Urinary bladder (tissue), 4 donors: ENCODE data around the gene LARP1. TPM values are rescaled to one million over a fixed set of nuclear protein-coding genes. Genes with fewer than 3 reads are reported as not detected.
"Not testable (repeated sequence)": the region's sequence is repeated elsewhere in the genome, so short reads cannot be mapped to it uniquely, and the experiment has no call there.

ENCODE experiments used
- DNase-seq: peaks from one replicate; pipeline ENCODE4 v3.0.0-alpha.2; 2015; ENCODE audit errors: extremely low spot score
- H3K27ac ChIP-seq: one replicate; pipeline ENCODE4 v1.5.1; 2013; ENCODE audit warnings: low read depth, mild to moderate bottlenecking, moderate library complexity
- H3K36me3 ChIP-seq: one replicate; pipeline ENCODE4 v1.6.1; 2013; ENCODE audit warnings: mild to moderate bottlenecking, moderate library complexity; ENCODE audit not compliant: insufficient read depth
- H3K4me1 ChIP-seq: one replicate; pipeline ENCODE4 v1.6.1; 2013; ENCODE audit warnings: mild to moderate bottlenecking, moderate library complexity; ENCODE audit not compliant: insufficient read depth
- H3K4me3 ChIP-seq: one replicate; pipeline ENCODE4 v1.5.1; 2013; ENCODE audit warnings: low read depth, low read length
- WGBS: extraction: QIAGEN DNeasy Blood & Tissue Kit; methylation state at CpG from one replicate; pipeline ENCODE4 v1.1.7; 2013; 5-methylcytosine and 5-hydroxymethylcytosine counted together
- polyA plus RNA-seq: library from polyadenylated mRNA; stranded (reverse); fragments of 200-250 nt; gene quantifications from one replicate; pipeline ENCODE4 v1.2.3, GENCODE V29; 2013
- total RNA-seq: library from RNA; depleted of rRNA; stranded (reverse); fragments of >200 nt; gene quantifications from one replicate; pipeline ENCODE4 v1.2.3, GENCODE V29; 2014
- donor health status: healthy with polysubstance abuse.
- donor health status: healthy.

Gene LARP1
- total and polyA plus RNA-seq, 2 donors = 30.8 to 50.0 TPM

- H3K27ac ChIP-seq = no peak overlapping the region
- WGBS = 95% methylated on average over 7 of the region's 7 CpGs
- DNase-seq = no peak
Measured at GRCh38 chr5:154743812-154744211, 11.4 kb upstream of the LARP1 start.

GRCh38 chr5:154745349-154745748, 9.8 kb upstream of the LARP1 start:
- DNase-seq = no peak
- Histone ChIP-seq H3K36me3 (no peaks in the 10 kb centered on the region), H3K4me3 (no peak overlapping the region), H3K4me1 (no peaks in the 10 kb centered on the region), H3K27ac (no peak overlapping the region)
- 97% methylated on average over 1 of the region's 1 CpG for WGBS

More at GRCh38 chr5:154743812-154744211, 11.4 kb upstream of the LARP1 start:
- Histone ChIP-seq H3K4me3 (no peak overlapping the region), H3K36me3 (no peaks in the 10 kb centered on the region), H3K4me1 (no peaks in the 10 kb centered on the region)

GRCh38 chr5:154749491-154749890, 5.7 kb upstream of the LARP1 start:
- H3K4me1 ChIP-seq = peaks cover 1% of the 10 kb centered on the region
- H3K27ac ChIP-seq = no peak overlapping the region
- H3K36me3 ChIP-seq = no peaks in the 10 kb centered on the region
- WGBS = 82% methylated on average over 1 of the region's 1 CpG
- DNase-seq = no peak
- H3K4me3 ChIP-seq = no peak overlapping the region

GRCh38 chr5:154750641-154751040, 4.5 kb upstream of the LARP1 start:
- H3K27ac ChIP-seq, DNase-seq, H3K36me3 ChIP-seq, H3K4me3 ChIP-seq, H3K4me1 ChIP-seq: not testable (repeated sequence)
- 97% methylated on average over 2 of the region's 2 CpGs for WGBS

- Histone ChIP-seq H3K4me3 (no peak overlapping the region), H3K27ac (no peak overlapping the region), H3K36me3 (no peaks in the 10 kb centered on the region), H3K4me1 (peaks cover 2% of the 10 kb centered on the region)
- DNase-seq = no peak
Measured at GRCh38 chr5:154751854-154752253, 3.3 kb upstream of the LARP1 start.

GRCh38 chr5:154753792-154754191, 1.4 kb upstream of the LARP1 start:
- peak; percentile 39 for DNase-seq
- H3K4me1 ChIP-seq = peaks cover 2% of the 10 kb centered on the region
- no peak overlapping the region for H3K4me3 ChIP-seq
- 22% methylated on average over 5 of the region's 5 CpGs for WGBS
- no peaks in the 10 kb centered on the region for H3K36me3 ChIP-seq
- H3K27ac ChIP-seq = peak overlapping the region; percentile 97

GRCh38 chr5:154754460-154755360, 467 bp upstream of the LARP1 start:
- Histone ChIP-seq H3K27ac (peak overlapping the region; percentile 97), H3K4me1 (peaks cover 2% of the 10 kb centered on the region), H3K4me3 (peak overlapping the region; percentile 100), H3K36me3 (no peaks in the 10 kb centered on the region)
- DNase-seq = peak; percentile 98
- WGBS = under 1% methylated on average over 91 of the region's 92 CpGs

GRCh38 chr5:154756009-154756867, 1.1 kb downstream of the LARP1 start:
- no peak for DNase-seq
- Histone ChIP-seq H3K4me1 (peaks cover 2% of the 10 kb centered on the region), H3K4me3 (peak overlapping the region; percentile 100), H3K27ac (peak overlapping the region; percentile 77), H3K36me3 (no peaks in the 10 kb centered on the region)
- under 1% methylated on average over 72 of the region's 72 CpGs for WGBS

- peak overlapping the region; percentile 77 for H3K27ac ChIP-seq
- WGBS = under 1% methylated on average over 73 of the region's 73 CpGs
- no peak for DNase-seq
- H3K4me3 ChIP-seq = peak overlapping the region; percentile 100
- H3K36me3 ChIP-seq = no peaks in the 10 kb centered on the region
- peaks cover 6% of the 10 kb centered on the region for H3K4me1 ChIP-seq
Measured at GRCh38 chr5:154756868-154757813, 2.0 kb downstream of the LARP1 start.

- H3K36me3 ChIP-seq = no peaks in the 10 kb centered on the region
- 24% methylated on average over 5 of the region's 5 CpGs for WGBS
- peak overlapping the region; percentile 100 for H3K4me3 ChIP-seq
- H3K27ac ChIP-seq = peak overlapping the region; percentile 16
- peaks cover 6% of the 10 kb centered on the region for H3K4me1 ChIP-seq
- DNase-seq = no peak
Measured at GRCh38 chr5:154757814-154758406, 2.7 kb downstream of the LARP1 start.

- Histone ChIP-seq H3K27ac (no peak overlapping the region), H3K4me3 (no peak overlapping the region), H3K36me3 (no peaks in the 10 kb centered on the region), H3K4me1 (peaks cover 6% of the 10 kb centered on the region)
- WGBS = 17% methylated on average over 5 of the region's 5 CpGs
- DNase-seq = no peak
Measured at GRCh38 chr5:154758493-154758892, 3.3 kb downstream of the LARP1 start.

- 55% methylated on average over 3 of the region's 3 CpGs for WGBS
- no peaks in the 10 kb centered on the region for H3K36me3 ChIP-seq
- no peak overlapping the region for H3K4me3 ChIP-seq
- no peak for DNase-seq
- H3K4me1 ChIP-seq = peaks cover 4% of the 10 kb centered on the region
- H3K27ac ChIP-seq = no peak overlapping the region
Measured at GRCh38 chr5:154758977-154759376, 3.8 kb downstream of the LARP1 start.
